ENCODE results near the gene PCED1B.

The PCED1B gene

DNA sequence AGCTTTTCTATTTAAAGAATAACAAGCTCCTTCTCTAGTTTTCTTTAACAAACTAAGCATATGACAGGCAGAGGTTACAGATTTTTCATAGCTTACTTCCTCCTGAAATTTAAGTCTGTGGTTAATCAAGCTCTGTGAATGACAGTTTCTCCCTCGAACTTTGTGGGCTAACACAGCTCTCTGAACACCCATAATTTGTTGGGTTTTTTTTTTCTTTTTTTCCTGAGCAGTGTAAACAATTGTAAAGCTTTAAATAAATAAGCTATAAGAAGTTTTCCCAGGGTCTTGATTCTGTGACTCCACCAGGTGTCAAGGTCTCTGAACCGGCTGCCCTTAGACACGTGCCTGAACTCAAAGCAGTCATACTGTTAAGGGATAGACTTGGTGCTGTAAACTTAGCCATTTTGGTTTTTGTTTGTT lies 128.4 kb downstream of the PCED1B start:
- Mint-ChIP-seq H3K27me3 (ENCODE audit: low read depth, poor library complexity) (no peaks in the 10 kb centered on the region), H3K4me1 (peaks cover 5% of the 10 kb centered on the region), H3K4me3 (no peak overlapping the region), H3K9me3 (peaks cover 4% of the 10 kb centered on the region), H3K36me3 (ENCODE audit: low read depth) (no peaks in the 10 kb centered on the region), H3K27ac (peak overlapping the region; percentile 68)
- DNase-seq, result no peak
- TF ChIP-seq, protein P1, sequence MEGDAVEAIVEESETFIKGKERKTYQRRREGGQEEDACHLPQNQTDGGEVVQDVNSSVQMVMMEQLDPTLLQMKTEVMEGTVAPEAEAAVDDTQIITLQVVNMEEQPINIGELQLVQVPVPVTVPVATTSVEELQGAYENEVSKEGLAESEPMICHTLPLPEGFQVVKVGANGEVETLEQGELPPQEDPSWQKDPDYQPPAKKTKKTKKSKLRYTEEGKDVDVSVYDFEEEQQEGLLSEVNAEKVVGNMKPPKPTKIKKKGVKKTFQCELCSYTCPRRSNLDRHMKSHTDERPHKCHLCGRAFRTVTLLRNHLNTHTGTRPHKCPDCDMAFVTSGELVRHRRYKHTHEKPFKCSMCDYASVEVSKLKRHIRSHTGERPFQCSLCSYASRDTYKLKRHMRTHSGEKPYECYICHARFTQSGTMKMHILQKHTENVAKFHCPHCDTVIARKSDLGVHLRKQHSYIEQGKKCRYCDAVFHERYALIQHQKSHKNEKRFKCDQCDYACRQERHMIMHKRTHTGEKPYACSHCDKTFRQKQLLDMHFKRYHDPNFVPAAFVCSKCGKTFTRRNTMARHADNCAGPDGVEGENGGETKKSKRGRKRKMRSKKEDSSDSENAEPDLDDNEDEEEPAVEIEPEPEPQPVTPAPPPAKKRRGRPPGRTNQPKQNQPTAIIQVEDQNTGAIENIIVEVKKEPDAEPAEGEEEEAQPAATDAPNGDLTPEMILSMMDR (IDR thresholded peaks at IDR 0.05), result no peak

DNA sequence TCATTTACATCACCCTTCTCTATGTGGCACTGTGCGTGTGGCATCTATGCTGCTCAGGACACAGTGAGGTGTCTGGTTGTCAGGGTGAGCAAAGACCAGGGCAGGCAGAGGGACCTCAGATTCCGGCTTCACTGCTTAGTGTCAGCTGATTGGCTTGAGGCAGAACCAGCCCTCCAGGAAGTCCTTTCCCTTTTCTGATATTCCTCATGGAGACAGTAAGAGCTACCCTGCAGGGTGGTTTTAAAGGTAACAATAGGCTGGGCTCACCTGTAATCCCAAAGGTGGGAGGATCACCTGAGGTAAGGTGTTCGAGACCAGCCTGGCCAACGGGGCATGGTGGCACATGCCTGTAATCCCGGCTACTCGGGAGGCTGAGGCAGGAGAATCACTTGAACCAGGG lies 129.6 kb downstream of the PCED1B start:
- no peak overlapping the region for H3K27ac Mint-ChIP-seq
- H3K4me1 Mint-ChIP-seq, result peaks cover 5% of the 10 kb centered on the region
- no peaks in the 10 kb centered on the region for H3K27me3 Mint-ChIP-seq (ENCODE audit: low read depth, poor library complexity)
- no peak overlapping the region for H3K4me3 Mint-ChIP-seq
- TF ChIP-seq, protein P1 (IDR thresholded peaks at IDR 0.05), result no peak
- peaks cover 4% of the 10 kb centered on the region for H3K9me3 Mint-ChIP-seq
- DNase-seq, result no peak
- no peaks in the 10 kb centered on the region for H3K36me3 Mint-ChIP-seq (ENCODE audit: low read depth)

DNA sequence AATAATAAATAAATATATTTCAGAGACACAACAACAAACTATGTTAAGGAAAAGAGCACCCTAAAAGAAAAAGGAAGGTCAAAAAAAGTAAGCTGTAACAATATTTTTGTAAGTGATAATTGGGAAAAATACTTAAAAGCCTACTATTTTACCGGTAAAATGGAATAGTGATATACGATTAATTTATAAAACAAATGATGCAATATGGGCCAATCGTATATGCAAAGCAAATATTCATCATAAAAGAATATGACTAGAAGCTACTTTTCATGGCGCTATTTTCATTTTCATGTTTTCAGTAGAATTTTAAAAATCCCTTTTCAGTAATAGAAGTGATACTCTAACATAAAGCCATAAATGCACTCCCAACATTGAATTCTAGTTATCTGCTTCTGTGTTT lies 131.4 kb downstream of the PCED1B start:
- TF ChIP-seq, protein P1 (IDR thresholded peaks at IDR 0.05), result no peak
- Mint-ChIP-seq H3K9me3 (no peaks in the 10 kb centered on the region), H3K4me3 (no peak overlapping the region), H3K27ac (no peak overlapping the region), H3K27me3 (ENCODE audit: low read depth, poor library complexity) (no peaks in the 10 kb centered on the region), H3K36me3 (ENCODE audit: low read depth) (no peaks in the 10 kb centered on the region), H3K4me1 (peaks cover 5% of the 10 kb centered on the region)
- DNase-seq, result no peak

DNA sequence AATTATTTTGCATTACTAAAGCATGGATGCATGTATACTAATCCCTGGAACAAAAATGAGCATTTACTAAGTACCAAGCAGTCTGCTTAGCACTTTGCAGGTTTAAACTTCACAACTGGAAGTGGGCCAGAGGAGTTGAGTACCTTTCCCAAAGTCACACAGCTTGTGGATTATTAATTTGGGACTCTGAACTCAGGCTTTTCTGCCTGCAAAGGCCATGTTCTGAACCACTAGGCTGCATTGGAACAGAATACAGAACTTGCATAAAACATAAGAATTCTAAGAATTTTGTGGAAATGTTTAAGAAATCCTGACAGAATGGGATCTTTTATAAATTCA lies 133.2 kb downstream of the PCED1B start:
- Mint-ChIP-seq H3K36me3 (ENCODE audit: low read depth) (no peaks in the 10 kb centered on the region), H3K4me3 (no peak overlapping the region), H3K27ac (no peak overlapping the region), H3K4me1 (peaks cover 5% of the 10 kb centered on the region), H3K27me3 (ENCODE audit: low read depth, poor library complexity) (no peaks in the 10 kb centered on the region), H3K9me3 (no peaks in the 10 kb centered on the region)
- DNase-seq, result no peak
- TF ChIP-seq, protein P1 (IDR thresholded peaks at IDR 0.05), result no peak

DNA sequence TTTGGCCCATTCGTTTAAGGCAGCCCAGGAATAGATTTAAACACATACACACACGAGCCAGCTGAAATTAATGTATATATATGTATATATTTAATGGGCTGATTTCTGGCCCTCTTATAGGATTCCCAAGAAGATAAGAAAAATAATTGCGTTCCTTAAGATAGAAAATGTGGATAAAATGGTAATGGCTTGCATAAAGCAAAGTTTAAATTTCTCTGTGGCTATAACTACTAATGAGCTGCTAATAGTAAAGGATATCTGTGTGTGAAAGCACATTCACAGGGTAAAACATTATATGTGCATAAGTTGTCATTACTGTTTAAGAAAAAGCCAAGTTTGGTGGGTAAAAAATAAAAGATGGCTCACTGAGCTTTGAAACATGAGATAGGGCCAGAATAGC lies 134.0 kb downstream of the PCED1B start:
- H3K27ac Mint-ChIP-seq, result no peak overlapping the region
- no peaks in the 10 kb centered on the region for H3K36me3 Mint-ChIP-seq (ENCODE audit: low read depth)
- TF ChIP-seq, protein P1 (IDR thresholded peaks at IDR 0.05), result no peak

DNA sequence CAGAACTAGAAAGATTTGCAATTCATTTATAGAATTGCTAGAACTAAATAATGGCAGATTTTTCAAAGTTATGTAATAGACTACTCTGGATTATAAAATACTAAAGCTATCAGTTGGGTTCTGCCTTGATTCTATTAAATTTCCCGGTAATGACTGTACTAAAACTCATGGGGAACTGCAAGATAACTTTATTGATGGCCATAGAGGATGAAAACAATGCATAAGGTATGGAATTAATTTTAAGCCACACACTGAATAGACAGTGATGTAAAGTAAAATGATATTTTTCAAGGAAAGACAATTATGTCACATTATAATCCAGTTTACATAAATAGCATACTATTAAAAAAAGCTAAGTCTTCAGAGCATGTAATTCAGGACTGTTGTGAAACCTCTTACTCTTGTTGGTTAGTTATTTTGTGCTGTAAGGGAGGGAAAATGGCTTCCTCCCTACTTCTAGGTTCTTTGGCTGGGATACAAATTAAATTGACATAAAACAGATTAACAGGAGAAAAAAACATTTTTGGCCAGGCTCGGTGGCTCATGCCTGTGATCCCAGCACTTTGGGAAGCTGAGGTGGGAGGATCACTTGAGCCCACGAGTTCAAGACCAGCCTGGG lies 134.7 kb downstream of the PCED1B start:
- Mint-ChIP-seq H3K27me3 (ENCODE audit: low read depth, poor library complexity) (no peaks in the 10 kb centered on the region), H3K4me1 (no peaks in the 10 kb centered on the region), H3K36me3 (ENCODE audit: low read depth) (no peaks in the 10 kb centered on the region), H3K4me3 (no peak overlapping the region), H3K27ac (no peak overlapping the region), H3K9me3 (no peaks in the 10 kb centered on the region)
- DNase-seq, result no peak
- TF ChIP-seq, protein P1 (IDR thresholded peaks at IDR 0.05), result no peak

More for the DNA sequence above, 134.0 kb downstream of the PCED1B start:
- no peak for DNase-seq
- Mint-ChIP-seq H3K4me1 (no peaks in the 10 kb centered on the region), H3K27me3 (ENCODE audit: low read depth, poor library complexity) (no peaks in the 10 kb centered on the region), H3K9me3 (no peaks in the 10 kb centered on the region), H3K4me3 (no peak overlapping the region)

All from nephron progenitor cell (in vitro differentiated cells).